Psoas muscle (tissue), 8 donors: ENCODE results near the gene IFT20. TPM values are rescaled to one million over a fixed set of nuclear protein-coding genes. Genes with fewer than 3 reads are reported as not detected.

Experiments used
- ATAC-seq, 4 donors: fragments of 200-7000 bp; cut with Tn5 transposase; one replicate each; pipeline ENCODE4 v1.9.1; 2020; ENCODE audit warnings: moderate library complexity in 3 of 4, mild to moderate bottlenecking in 2 of 4
- DNase-seq, 2 donors: peaks; one replicate each; pipeline ENCODE4 v3.0.0-alpha.2; 2020
- H3K27ac ChIP-seq: fragments of 200-600 bp; one replicate; pipeline ENCODE4 v1.8.0; 2022
- H3K27me3 ChIP-seq, 3 donors: fragments of 200-600 bp in 1 of 3; one replicate each; pipeline versions ENCODE4 v1.6.1 to v1.8.0; 2013 to 2022; ENCODE audit warnings: low read length in 2 of 3, mild to moderate bottlenecking in 2 of 3, moderate library complexity in 1 of 3; ENCODE audit not compliant: insufficient read depth in 3 of 3
- H3K36me3 ChIP-seq, 2 donors: fragments of 200-600 bp in 1 of 2; one replicate each; pipeline versions ENCODE4 v1.6.1 to v1.8.0; 2013 to 2022; ENCODE audit warnings: low read depth in 1 of 2, mild to moderate bottlenecking in 1 of 2, moderate library complexity in 1 of 2; ENCODE audit not compliant: insufficient read depth in 1 of 2
- H3K4me1 ChIP-seq: fragments of 200-600 bp; one replicate; pipeline ENCODE4 v1.8.0; 2022
- H3K4me3 ChIP-seq: fragments of 200-600 bp; one replicate; pipeline ENCODE4 v1.8.0; 2022; ENCODE audit warnings: mild to moderate bottlenecking
- H3K9me3 ChIP-seq: fragments of 200-600 bp; one replicate; pipeline ENCODE4 v1.8.0; 2022
- WGBS, 3 donors: extraction: QIAGEN DNeasy Blood & Tissue Kit; methylation state at CpG; one replicate each; pipeline versions ENCODE4 v1.1.6 to v1.1.7; 2013; 5-methylcytosine and 5-hydroxymethylcytosine counted together
- intact Hi-C, 2 donors: fragments of 100-400 bp; cut with DNase I; formaldehyde crosslinking; loops; one replicate each; pipeline versions ENCODE4 v1.11.0 to v1.14.2; 2022
- polyA plus RNA-seq, 3 donors: library from polyadenylated mRNA; stranded (reverse); fragments of 200-250 nt; gene quantifications; one replicate each; pipeline ENCODE4 v1.2.3, GENCODE V29; 2013
- total RNA-seq, 4 donors: library from RNA; stranded (reverse); fragmentation: NEBNext Ultra II Directional in 2 of 4; extraction: Animal tissue kit (Norgen Biotek cat#: 25700) in 2 of 4; gene quantifications; one replicate each; pipeline versions ENCODE4 v1.2.1 to v1.2.4, GENCODE V29; 2021 to 2023
- TF ChIP-seq, protein P1 (sequence below): fragments of 200-600 bp; IDR thresholded peaks from one replicate; pipeline ENCODE4 v1.8.0; 2022; ENCODE audit warnings: antibody characterized with exemption
- donor health status: healthy with polysubstance abuse.
- donor health status: DM: no; HTN: no; CAD: no; lungs with moderate emphysema.
- donor health status: Bipolar disorder and iron deficiency.
- donor health status: healthy.
- donor health status: DM: yes; HTN: yes; CAD: no.
- donor health status: DM: no; HTN: no; CAD: no.
- donor health status: DM: no; HTN: no; CAD: no.
- donor health status: DM: yes; HTN: yes; CAD: no.

IFT20 gene
- total and polyA plus RNA-seq, 7 donors, result 4.4 to 32.1 (median 6.3) TPM

- Histone ChIP-seq H3K4me1 (peaks cover 14% of the 10 kb centered on the region), H3K9me3 (no peaks in the 10 kb centered on the region), H3K4me3 (no peak overlapping the region), H3K27ac (no peak overlapping the region), H3K27me3 (no peaks in the 10 kb centered on the region), H3K36me3 (no peaks in the 10 kb centered on the region)
- intact Hi-C loops, result loop anchor here in 1 of 2 donors (2.0 to 5.0 kb wide), 2 partner anchors 39 to 274 kb away; partner anchors contain the start of gene NLK
- 91 to 92% (median 92%) methylated on average over 4 of the region's 4 CpGs for WGBS, 3 donors
- DNase-seq (no peak), ATAC-seq (no peak)
- TF ChIP-seq, protein P1, sequence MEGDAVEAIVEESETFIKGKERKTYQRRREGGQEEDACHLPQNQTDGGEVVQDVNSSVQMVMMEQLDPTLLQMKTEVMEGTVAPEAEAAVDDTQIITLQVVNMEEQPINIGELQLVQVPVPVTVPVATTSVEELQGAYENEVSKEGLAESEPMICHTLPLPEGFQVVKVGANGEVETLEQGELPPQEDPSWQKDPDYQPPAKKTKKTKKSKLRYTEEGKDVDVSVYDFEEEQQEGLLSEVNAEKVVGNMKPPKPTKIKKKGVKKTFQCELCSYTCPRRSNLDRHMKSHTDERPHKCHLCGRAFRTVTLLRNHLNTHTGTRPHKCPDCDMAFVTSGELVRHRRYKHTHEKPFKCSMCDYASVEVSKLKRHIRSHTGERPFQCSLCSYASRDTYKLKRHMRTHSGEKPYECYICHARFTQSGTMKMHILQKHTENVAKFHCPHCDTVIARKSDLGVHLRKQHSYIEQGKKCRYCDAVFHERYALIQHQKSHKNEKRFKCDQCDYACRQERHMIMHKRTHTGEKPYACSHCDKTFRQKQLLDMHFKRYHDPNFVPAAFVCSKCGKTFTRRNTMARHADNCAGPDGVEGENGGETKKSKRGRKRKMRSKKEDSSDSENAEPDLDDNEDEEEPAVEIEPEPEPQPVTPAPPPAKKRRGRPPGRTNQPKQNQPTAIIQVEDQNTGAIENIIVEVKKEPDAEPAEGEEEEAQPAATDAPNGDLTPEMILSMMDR, result no peak
Measured at GRCh38 chr17:28315846-28316705, 19.2 kb downstream of the IFT20 start.

GRCh38 chr17:28313841-28314240, 21.4 kb downstream of the IFT20 start:
- Histone ChIP-seq H3K4me1 (peaks cover 8% of the 10 kb centered on the region), H3K27ac (no peak overlapping the region), H3K9me3 (no peaks in the 10 kb centered on the region), H3K27me3 (no peaks in the 10 kb centered on the region), H3K4me3 (no peak overlapping the region), H3K36me3 (no peaks in the 10 kb centered on the region)
- no peak for ATAC-seq
- DNase-seq, result no peak
- TF ChIP-seq, protein P1, result no peak
- 76 to 80% (median 79%) methylated on average over 2 of the region's 2 CpGs for WGBS, 3 donors
- intact Hi-C loops, result loop anchor here in 1 of 2 donors (2.0 kb wide), 1 partner anchor 41 kb away; no protein-coding TSS in a partner anchor

GRCh38 chr17:28306954-28307401, 28.3 kb downstream of the IFT20 start:
- H3K27me3 ChIP-seq, result peaks cover 2 to 16% (median 3%) of the 10 kb centered on the region in 3 donors
- H3K27ac ChIP-seq, result no peak overlapping the region
- TF ChIP-seq, protein P1, result no peak
- WGBS, 3 donors, result 23 to 27% (median 24%) methylated on average over 37 to 38 of the region's 38 CpGs
- no peaks in the 10 kb centered on the region for H3K36me3 ChIP-seq
- no peaks in the 10 kb centered on the region for H3K9me3 ChIP-seq
- DNase-seq, result no peak
- ATAC-seq, result no peak
- H3K4me3 ChIP-seq, result no peak overlapping the region
- H3K4me1 ChIP-seq, result no peaks in the 10 kb centered on the region
- intact Hi-C loops, result loop anchor here in 1 of 2 donors (10.0 kb wide), 1 partner anchor 62 kb away; no protein-coding TSS in a partner anchor

GRCh38 chr17:28298449-28298848, 36.8 kb downstream of the IFT20 start:
- intact Hi-C loops, result no loop called here
- TF ChIP-seq, protein P1, result no peak

More at GRCh38 chr17:28298449-28298848, 36.8 kb downstream of the IFT20 start:
- H3K27me3 ChIP-seq, result no peaks in the 10 kb centered on the region
- H3K27ac ChIP-seq, result no peak overlapping the region
- no peaks in the 10 kb centered on the region for H3K4me1 ChIP-seq
- no peaks in the 10 kb centered on the region for H3K36me3 ChIP-seq
- 71 to 73% (median 71%) methylated on average over 3 of the region's 3 CpGs for WGBS, 3 donors
- H3K4me3 ChIP-seq, result no peak overlapping the region
- H3K9me3 ChIP-seq, result no peaks in the 10 kb centered on the region
- no peak for ATAC-seq
- DNase-seq, result no peak
